ENCODE data around the gene SEC31A.

The SEC31A gene

DNA sequence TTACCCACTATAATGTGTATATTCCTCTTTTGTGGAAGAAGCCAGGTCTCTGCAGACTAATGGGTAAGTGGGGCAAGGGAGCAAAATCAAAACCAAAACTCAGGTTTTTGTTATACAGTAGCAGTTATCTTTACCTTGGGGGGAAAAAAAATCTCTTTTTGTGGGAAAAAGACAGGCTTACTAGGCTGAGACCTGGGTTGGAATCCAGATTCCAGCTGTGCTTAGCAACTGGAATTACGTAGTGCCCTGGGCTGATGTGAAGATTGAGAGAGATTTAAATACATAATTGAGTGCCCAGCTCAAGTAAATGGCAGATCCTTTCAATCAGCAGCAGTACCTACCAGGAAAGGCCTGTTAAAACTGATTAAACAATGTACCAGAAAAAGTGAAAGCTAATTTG, 76.9 kb downstream of the SEC31A start (continued):
- TF ChIP-seq ZBTB20 (tag by site-specific recombination; IDR thresholded peaks at IDR 0.05), result 0 out of 2 replicates have a peak, but pooled peaks have one; percentile 11
- 0 out of 2 replicates have a peak, but pooled peaks have one; percentile 37 for TF ChIP-seq ZNF600 (tag by site-specific recombination; IDR thresholded peaks at IDR 0.05)
- TF ChIP-seq SCRT2 (tag by site-specific recombination; IDR thresholded peaks at IDR 0.05), result no peak
- peak; percentile 37; the same call in 1 of the 2 replicates for TF ChIP-seq ZBTB8A (tag by site-specific recombination; IDR thresholded peaks at IDR 0.05)

DNA sequence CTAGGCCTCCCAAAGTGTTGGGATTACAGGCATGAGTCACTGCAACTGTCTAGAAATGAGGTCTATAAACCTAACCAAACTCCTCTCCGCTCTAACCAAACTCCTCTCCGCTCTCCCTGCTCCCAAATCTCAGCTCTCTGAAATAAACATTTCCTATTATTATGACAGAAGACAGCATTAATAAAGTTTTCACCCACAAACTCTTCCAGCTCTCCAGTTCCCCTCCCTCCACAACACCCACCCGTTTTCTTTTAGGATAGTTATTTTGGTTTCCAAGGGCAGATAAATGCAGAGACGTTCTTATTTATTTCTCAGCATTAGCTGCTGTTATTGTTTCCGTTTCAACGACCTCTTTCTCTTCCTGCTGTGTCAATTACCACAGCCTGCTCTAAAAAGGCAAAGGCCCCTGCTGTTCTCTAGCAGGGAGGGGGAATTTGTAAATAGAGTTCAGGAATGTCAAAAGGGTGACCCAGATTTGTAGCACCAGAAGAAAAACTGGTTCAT, 79.1 kb downstream of the SEC31A start:
- ChIA-PET POLR2A (interaction anchor here (1.5 kb wide), 1 partner anchor 13 kb away, joined by 4 read pairs; the partner anchor contains the start of gene SCD5), CTCF (interaction anchor here (0.6 to 2.0 kb wide), 5 partner anchors 9 to 353 kb away, joined by 3 to 5 read pairs (median 3); no protein-coding TSS in a partner anchor)
- Histone ChIP-seq H3K4me1 (ENCODE audit: control insufficient read depth, insufficient read depth, low read length) (no peaks in the 10 kb centered on the region), H3K4me3 (ENCODE audit: low read depth, low read length) (no peak overlapping the region), H3K9me3 (ENCODE audit: control insufficient read depth, insufficient read depth, low read depth, low read length) (no peaks in the 10 kb centered on the region), H3K36me3 (ENCODE audit: control insufficient read depth in 2 of 2, insufficient read depth in 1 of 2, low read length in 2 of 2) (peaks cover 0 to 1% of the 10 kb centered on the region in 2 experiments; a peak in 1 of 3 replicates), H3K27ac (ENCODE audit: extremely low read depth, low read depth, low read length) (peak overlapping the region; percentile 39)
- peak; percentile 36; the same call in 1 of the 2 replicates for TF ChIP-seq ZNF423 (tag by site-specific recombination; IDR thresholded peaks at IDR 0.05)
- peak; percentile 78 for TF ChIP-seq ZNF843 (tag by site-specific recombination; IDR thresholded peaks at IDR 0.05)
- TF ChIP-seq, protein P1, sequence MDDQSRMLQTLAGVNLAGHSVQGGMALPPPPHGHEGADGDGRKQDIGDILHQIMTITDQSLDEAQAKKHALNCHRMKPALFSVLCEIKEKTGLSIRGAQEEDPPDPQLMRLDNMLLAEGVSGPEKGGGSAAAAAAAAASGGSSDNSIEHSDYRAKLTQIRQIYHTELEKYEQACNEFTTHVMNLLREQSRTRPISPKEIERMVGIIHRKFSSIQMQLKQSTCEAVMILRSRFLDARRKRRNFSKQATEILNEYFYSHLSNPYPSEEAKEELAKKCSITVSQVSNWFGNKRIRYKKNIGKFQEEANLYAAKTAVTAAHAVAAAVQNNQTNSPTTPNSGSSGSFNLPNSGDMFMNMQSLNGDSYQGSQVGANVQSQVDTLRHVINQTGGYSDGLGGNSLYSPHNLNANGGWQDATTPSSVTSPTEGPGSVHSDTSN (CRISPR knock-in tag; IDR thresholded peaks at IDR 0.05), result no peak
- TF ChIP-seq RBAK (tag by site-specific recombination; IDR thresholded peaks at IDR 0.05), result no peak
- TF ChIP-seq ZNF433 (tag by site-specific recombination; IDR thresholded peaks at IDR 0.05; ENCODE audit: low read depth), result no peak
- no peak for TF ChIP-seq ZNF521 (tag by site-specific recombination; IDR thresholded peaks at IDR 0.05)
- TF ChIP-seq, protein P2, sequence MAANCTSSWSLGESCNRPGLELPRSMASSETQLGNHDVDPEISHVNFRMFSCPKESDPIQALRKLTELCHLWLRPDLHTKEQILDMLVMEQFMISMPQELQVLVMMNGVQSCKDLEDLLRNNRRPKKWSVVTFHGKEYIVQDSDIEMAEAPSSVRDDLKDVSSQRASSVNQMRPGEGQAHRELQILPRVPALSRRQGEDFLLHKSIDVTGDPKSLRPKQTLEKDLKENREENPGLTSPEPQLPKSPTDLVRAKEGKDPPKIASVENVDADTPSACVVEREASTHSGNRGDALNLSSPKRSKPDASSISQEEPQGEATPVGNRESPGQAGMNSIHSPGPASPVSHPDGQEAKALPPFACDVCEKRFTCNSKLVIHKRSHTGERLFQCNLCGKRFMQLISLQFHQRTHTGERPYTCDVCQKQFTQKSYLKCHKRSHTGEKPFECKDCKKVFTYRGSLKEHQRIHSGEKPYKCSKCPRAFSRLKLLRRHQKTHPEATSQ (tag by site-specific recombination; IDR thresholded peaks at IDR 0.05), result no peak
- no peak for TF ChIP-seq ZNF658 (tag by site-specific recombination; IDR thresholded peaks at IDR 0.05)
- no peak for TF ChIP-seq ZNF112 (tag by site-specific recombination; IDR thresholded peaks at IDR 0.05)
- no peak for TF ChIP-seq ZNF626 (tag by site-specific recombination; IDR thresholded peaks at IDR 0.05)
- TF ChIP-seq ZBTB20 (tag by site-specific recombination; IDR thresholded peaks at IDR 0.05), result no peak
- no peak for TF ChIP-seq KLF8 (tag by site-specific recombination; IDR thresholded peaks at IDR 0.05)
- TF ChIP-seq ZNF416 (tag by site-specific recombination; IDR thresholded peaks at IDR 0.05), result no peak
- no peak for TF ChIP-seq ZNF624 (tag by site-specific recombination; IDR thresholded peaks at IDR 0.05)
- TF ChIP-seq HOXC10 (CRISPR knock-in tag; IDR thresholded peaks at IDR 0.05), result no peak
- TF ChIP-seq, protein P3, sequence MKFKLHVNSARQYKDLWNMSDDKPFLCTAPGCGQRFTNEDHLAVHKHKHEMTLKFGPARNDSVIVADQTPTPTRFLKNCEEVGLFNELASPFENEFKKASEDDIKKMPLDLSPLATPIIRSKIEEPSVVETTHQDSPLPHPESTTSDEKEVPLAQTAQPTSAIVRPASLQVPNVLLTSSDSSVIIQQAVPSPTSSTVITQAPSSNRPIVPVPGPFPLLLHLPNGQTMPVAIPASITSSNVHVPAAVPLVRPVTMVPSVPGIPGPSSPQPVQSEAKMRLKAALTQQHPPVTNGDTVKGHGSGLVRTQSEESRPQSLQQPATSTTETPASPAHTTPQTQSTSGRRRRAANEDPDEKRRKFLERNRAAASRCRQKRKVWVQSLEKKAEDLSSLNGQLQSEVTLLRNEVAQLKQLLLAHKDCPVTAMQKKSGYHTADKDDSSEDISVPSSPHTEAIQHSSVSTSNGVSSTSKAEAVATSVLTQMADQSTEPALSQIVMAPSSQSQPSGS (tag by site-specific recombination; IDR thresholded peaks at IDR 0.05; ENCODE audit: low read depth), result no peak
- TF ChIP-seq, protein P4, sequence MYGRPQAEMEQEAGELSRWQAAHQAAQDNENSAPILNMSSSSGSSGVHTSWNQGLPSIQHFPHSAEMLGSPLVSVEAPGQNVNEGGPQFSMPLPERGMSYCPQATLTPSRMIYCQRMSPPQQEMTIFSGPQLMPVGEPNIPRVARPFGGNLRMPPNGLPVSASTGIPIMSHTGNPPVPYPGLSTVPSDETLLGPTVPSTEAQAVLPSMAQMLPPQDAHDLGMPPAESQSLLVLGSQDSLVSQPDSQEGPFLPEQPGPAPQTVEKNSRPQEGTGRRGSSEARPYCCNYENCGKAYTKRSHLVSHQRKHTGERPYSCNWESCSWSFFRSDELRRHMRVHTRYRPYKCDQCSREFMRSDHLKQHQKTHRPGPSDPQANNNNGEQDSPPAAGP (tag by site-specific recombination; IDR thresholded peaks at IDR 0.05), result no peak
- TF ChIP-seq, protein P5, sequence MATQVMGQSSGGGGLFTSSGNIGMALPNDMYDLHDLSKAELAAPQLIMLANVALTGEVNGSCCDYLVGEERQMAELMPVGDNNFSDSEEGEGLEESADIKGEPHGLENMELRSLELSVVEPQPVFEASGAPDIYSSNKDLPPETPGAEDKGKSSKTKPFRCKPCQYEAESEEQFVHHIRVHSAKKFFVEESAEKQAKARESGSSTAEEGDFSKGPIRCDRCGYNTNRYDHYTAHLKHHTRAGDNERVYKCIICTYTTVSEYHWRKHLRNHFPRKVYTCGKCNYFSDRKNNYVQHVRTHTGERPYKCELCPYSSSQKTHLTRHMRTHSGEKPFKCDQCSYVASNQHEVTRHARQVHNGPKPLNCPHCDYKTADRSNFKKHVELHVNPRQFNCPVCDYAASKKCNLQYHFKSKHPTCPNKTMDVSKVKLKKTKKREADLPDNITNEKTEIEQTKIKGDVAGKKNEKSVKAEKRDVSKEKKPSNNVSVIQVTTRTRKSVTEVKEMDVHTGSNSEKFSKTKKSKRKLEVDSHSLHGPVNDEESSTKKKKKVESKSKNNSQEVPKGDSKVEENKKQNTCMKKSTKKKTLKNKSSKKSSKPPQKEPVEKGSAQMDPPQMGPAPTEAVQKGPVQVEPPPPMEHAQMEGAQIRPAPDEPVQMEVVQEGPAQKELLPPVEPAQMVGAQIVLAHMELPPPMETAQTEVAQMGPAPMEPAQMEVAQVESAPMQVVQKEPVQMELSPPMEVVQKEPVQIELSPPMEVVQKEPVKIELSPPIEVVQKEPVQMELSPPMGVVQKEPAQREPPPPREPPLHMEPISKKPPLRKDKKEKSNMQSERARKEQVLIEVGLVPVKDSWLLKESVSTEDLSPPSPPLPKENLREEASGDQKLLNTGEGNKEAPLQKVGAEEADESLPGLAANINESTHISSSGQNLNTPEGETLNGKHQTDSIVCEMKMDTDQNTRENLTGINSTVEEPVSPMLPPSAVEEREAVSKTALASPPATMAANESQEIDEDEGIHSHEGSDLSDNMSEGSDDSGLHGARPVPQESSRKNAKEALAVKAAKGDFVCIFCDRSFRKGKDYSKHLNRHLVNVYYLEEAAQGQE (tag by site-specific recombination; IDR thresholded peaks at IDR 0.05), result no peak
- peak; percentile 32 for TF ChIP-seq GLIS1 (tag by site-specific recombination; IDR thresholded peaks at IDR 0.05)
- TF ChIP-seq ZNF791 (tag by site-specific recombination; IDR thresholded peaks at IDR 0.05), result no peak
- TF ChIP-seq SP7 (tag by site-specific recombination; IDR thresholded peaks at IDR 0.05), result peak; percentile 83; the same call in 1 of the 2 replicates
- TF ChIP-seq, protein P6, sequence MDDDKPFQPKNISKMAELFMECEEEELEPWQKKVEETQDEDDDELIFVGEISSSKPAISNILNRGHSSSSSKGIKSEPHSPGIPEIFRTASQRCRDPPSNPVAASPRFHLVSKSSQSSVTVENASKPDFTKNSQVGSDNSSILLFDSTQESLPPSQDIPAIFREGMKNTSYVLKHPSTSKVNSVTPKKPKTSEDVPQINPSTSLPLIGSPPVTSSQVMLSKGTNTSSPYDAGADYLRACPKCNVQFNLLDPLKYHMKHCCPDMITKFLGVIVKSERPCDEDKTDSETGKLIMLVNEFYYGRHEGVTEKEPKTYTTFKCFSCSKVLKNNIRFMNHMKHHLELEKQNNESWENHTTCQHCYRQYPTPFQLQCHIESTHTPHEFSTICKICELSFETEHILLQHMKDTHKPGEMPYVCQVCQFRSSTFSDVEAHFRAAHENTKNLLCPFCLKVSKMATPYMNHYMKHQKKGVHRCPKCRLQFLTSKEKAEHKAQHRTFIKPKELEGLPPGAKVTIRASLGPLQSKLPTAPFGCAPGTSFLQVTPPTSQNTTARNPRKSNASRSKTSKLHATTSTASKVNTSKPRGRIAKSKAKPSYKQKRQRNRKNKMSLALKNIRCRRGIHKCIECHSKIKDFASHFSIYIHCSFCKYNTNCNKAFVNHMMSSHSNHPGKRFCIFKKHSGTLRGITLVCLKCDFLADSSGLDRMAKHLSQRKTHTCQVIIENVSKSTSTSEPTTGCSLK (tag by site-specific recombination; IDR thresholded peaks at IDR 0.05), result no peak
- TF ChIP-seq ZNF510 (tag by site-specific recombination; IDR thresholded peaks at IDR 0.05; ENCODE audit: insufficient replicate concordance), result no peak
